SK-N-SH treated with all-trans-retinoic acid at 6 μM for 48 hours (cell line): ENCODE measurements around the gene MRTFA.
"Not testable (repeated sequence)": the region's sequence is repeated elsewhere in the genome, so short reads cannot be mapped to it uniquely, and the experiment has no call there.

Experiments
- ATAC-seq: fragments of 200-7000 bp; cut with Tn5 transposase; 3 replicates; pipeline ENCODE4 v1.9.1; 2020; ENCODE audit warnings: mild to moderate bottlenecking, moderate library complexity
- BACH2 ChIP-seq: fragments of 250-450 bp; sonication (Bioruptor Pico); IDR thresholded peaks from 2 replicates; pipeline ENCODE4 v1.9.0; 2021; ENCODE audit warnings: mild to moderate bottlenecking, borderline replicate concordance
- CSDC2 ChIP-seq: fragments of 250-450 bp; sonication (Bioruptor Pico); IDR thresholded peaks from 2 replicates; pipeline ENCODE4 v1.5.0; 2020; ENCODE audit warnings: mild to moderate bottlenecking, moderate library complexity
- CSRNP3 ChIP-seq: fragments of 250-450 bp; sonication (Bioruptor Pico); IDR thresholded peaks from 2 replicates; pipeline ENCODE4 v1.5.1; 2021; ENCODE audit warnings: mild to moderate bottlenecking, moderate library complexity
- ESRRG ChIP-seq: fragments of 250-450 bp; sonication (Bioruptor Pico); IDR thresholded peaks from 2 replicates; pipeline ENCODE4 v1.6.1; 2021; ENCODE audit warnings: mild to moderate bottlenecking
- GLIS3 ChIP-seq: fragments of 250-450 bp; sonication (Bioruptor Pico); IDR thresholded peaks from 2 replicates; pipeline ENCODE4 v1.5.0; 2020; ENCODE audit warnings: mild to moderate bottlenecking, moderate library complexity
- PPARA ChIP-seq: fragments of 250-450 bp; sonication (Bioruptor Pico); IDR thresholded peaks from 2 replicates; pipeline ENCODE4 v1.5.0; 2020; ENCODE audit warnings: mild to moderate bottlenecking, borderline replicate concordance
- RARB ChIP-seq: fragments of 250-450 bp; sonication (Bioruptor Pico); IDR thresholded peaks from 2 replicates; pipeline ENCODE4 v1.8.0; 2021; ENCODE audit warnings: mild to moderate bottlenecking, moderate library complexity
- SNAI2 ChIP-seq: fragments of 250-450 bp; sonication (Bioruptor Pico); IDR thresholded peaks from 2 replicates; pipeline ENCODE4 v1.5.0; 2020; ENCODE audit warnings: mild to moderate bottlenecking, moderate library complexity
- ZNF565 ChIP-seq: fragments of 450-650 bp; formaldehyde crosslinking; conservative IDR thresholded peaks from 2 replicates; pipeline ENCODE4 v1.5.0; 2020; ENCODE audit warnings: low read depth, mild to moderate bottlenecking, moderate library complexity
- TF ChIP-seq, protein P1 (sequence below): fragments of 250-450 bp; sonication (Bioruptor Pico); IDR thresholded peaks from 2 replicates; pipeline ENCODE4 v1.5.1; 2020; ENCODE audit warnings: low read depth, mild to moderate bottlenecking, moderate library complexity
- TF ChIP-seq, protein P2 (sequence below): fragments of 250-450 bp; sonication (Bioruptor Pico); IDR thresholded peaks from 2 replicates; pipeline ENCODE4 v1.8.0; 2020; ENCODE audit warnings: mild to moderate bottlenecking, moderate library complexity, borderline replicate concordance
- TF ChIP-seq, protein P3 (sequence below): fragments of 250-450 bp; sonication (Bioruptor Pico); IDR thresholded peaks from 2 replicates; pipeline ENCODE4 v1.8.0; 2021; ENCODE audit warnings: low read depth, mild to moderate bottlenecking, moderate library complexity, borderline replicate concordance

The MRTFA gene

DNA sequence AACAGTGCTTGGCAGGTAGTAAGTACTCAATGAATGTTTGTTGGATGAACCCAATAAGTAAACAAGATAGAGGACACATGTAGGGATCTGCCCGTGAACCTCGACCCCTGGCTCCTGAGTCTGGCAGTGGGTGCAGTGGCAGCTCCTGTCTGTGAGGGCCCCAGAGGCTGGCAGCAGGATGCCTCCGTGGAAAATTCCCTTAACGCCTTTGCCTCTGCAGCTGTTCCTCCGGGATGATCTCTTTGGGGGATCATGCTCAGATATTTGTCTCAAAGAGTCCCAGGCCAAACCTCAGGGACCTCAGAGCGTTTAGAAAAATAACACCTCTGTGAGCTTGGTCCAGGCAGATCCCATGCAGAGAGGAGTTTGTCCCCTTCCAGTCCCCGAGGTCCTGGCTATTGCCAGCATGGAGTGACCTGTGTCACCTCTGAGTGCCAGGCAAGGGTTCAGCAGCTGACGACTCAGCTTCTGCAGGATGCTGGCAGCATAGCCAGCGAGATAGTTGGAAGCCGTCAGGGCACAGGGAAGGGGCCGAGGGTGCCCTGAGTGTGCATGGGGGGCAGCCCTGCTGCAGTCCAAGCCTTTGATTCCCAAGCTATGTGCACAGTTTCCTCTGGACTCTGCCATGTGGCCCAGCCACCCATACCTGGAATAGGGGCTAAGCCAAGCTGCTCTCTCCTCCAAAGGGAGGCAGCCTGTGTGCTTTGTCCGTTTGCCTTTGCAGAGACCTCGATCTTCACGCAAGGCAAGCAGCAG is 42.2 kb upstream of the MRTFA start:
- no peak for TF ChIP-seq GLIS3 (CRISPR knock-in tag)
- TF ChIP-seq BACH2 (CRISPR knock-in tag): no peak
- TF ChIP-seq, protein P1, sequence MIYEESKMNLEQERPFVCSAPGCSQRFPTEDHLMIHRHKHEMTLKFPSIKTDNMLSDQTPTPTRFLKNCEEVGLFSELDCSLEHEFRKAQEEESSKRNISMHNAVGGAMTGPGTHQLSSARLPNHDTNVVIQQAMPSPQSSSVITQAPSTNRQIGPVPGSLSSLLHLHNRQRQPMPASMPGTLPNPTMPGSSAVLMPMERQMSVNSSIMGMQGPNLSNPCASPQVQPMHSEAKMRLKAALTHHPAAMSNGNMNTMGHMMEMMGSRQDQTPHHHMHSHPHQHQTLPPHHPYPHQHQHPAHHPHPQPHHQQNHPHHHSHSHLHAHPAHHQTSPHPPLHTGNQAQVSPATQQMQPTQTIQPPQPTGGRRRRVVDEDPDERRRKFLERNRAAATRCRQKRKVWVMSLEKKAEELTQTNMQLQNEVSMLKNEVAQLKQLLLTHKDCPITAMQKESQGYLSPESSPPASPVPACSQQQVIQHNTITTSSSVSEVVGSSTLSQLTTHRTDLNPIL (CRISPR knock-in tag): no peak
- TF ChIP-seq, protein P2, sequence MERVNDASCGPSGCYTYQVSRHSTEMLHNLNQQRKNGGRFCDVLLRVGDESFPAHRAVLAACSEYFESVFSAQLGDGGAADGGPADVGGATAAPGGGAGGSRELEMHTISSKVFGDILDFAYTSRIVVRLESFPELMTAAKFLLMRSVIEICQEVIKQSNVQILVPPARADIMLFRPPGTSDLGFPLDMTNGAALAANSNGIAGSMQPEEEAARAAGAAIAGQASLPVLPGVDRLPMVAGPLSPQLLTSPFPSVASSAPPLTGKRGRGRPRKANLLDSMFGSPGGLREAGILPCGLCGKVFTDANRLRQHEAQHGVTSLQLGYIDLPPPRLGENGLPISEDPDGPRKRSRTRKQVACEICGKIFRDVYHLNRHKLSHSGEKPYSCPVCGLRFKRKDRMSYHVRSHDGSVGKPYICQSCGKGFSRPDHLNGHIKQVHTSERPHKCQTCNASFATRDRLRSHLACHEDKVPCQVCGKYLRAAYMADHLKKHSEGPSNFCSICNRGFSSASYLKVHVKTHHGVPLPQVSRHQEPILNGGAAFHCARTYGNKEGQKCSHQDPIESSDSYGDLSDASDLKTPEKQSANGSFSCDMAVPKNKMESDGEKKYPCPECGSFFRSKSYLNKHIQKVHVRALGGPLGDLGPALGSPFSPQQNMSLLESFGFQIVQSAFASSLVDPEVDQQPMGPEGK: no peak
- ATAC-seq: no peak

DNA sequence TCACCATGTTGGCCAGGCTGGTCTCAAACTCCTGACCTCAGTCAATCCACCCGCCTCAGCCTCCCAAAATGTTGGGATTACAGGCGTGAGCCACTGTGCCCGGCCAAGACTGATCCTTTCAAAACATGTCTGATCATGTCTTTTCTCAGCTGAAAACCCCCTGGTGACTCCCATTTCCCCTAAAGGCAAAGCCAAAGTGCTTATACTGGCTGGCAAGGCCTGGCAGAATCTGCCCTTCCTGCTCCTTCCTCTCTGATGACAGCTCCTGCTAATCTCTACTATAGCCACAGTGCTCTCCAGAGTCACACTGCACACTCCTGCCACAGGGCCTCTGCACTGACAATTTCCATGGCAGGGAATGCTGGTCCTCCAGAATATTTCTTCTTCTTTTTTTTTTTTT is 40.1 kb upstream of the MRTFA start:
- ATAC-seq: no peak
- TF ChIP-seq SNAI2 (CRISPR knock-in tag) (no peak), CSDC2 (CRISPR knock-in tag) (no peak), GLIS3 (CRISPR knock-in tag) (no peak)

DNA sequence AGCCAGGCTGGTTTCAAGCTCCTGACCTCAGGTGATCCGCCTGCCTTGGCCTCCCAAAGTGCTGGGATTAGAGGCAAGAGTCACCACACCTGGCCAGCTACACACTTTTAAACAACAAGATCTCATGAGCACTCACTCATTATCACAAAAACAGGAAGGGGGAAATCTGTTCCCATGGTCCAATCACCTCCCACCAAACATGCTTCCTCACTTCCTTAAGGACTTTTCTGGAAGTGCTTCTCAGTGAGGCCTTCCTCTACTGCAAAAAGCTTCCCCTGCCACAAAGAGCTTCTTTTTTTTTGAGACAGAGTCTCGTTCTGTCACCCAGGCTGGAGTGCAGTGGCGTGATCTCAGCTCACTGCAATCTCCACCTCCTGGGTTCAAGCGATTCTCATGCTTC is 39.6 kb upstream of the MRTFA start:
- ATAC-seq: not testable (repeated sequence)

DNA sequence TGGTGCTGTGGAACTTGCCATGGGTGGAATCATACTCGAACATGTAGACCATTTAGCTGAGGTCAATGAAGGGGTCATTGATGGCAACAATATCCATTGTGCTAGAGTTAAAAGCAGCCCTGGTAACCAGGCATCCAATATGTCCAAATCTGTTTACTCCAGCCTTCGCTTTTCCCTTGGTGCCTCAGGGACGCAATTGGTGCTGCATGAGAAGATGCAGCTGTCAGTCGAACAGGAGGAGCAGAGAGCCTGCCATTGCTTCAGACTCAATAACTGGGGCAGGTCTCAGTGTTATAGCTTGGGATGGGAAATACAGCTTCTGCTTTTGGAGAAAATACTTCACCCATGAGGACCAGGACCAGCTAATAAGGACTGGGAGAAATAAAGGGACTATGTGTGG is 37.8 kb upstream of the MRTFA start:
- TF ChIP-seq ZNF565 (CRISPR knock-in tag): no peak
- TF ChIP-seq, protein P2: no peak
- TF ChIP-seq, protein P1 (CRISPR knock-in tag): no peak
- TF ChIP-seq, protein P3, sequence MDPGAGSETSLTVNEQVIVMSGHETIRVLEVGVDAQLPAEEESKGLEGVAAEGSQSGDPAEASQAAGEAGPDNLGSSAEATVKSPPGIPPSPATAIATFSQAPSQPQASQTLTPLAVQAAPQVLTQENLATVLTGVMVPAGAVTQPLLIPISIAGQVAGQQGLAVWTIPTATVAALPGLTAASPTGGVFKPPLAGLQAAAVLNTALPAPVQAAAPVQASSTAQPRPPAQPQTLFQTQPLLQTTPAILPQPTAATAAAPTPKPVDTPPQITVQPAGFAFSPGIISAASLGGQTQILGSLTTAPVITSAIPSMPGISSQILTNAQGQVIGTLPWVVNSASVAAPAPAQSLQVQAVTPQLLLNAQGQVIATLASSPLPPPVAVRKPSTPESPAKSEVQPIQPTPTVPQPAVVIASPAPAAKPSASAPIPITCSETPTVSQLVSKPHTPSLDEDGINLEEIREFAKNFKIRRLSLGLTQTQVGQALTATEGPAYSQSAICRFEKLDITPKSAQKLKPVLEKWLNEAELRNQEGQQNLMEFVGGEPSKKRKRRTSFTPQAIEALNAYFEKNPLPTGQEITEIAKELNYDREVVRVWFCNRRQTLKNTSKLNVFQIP (CRISPR knock-in tag): no peak
- no peak for TF ChIP-seq CSDC2 (CRISPR knock-in tag)
- TF ChIP-seq CSRNP3 (CRISPR knock-in tag): no peak
- no peak for TF ChIP-seq PPARA (CRISPR knock-in tag)
- no peak for ATAC-seq

DNA sequence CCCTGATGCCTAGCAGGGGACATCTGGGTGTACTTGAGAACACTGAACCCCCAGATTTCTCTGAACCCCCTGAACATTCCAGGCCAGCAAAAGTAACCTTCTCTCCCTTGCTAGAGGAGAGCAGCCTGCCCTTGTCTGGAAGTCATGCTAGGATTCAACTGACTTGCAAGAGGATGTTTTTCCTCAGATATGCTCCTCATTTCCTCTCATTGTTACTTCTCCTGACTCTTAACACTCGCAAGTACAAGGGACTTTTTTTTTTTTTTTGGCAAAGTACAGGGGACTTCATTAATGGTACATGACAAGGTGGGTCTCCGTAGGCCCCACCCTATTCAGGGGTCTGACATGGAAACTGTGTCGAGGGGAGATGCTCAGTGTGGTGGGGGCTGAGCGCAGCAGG is 36.5 kb upstream of the MRTFA start:
- ATAC-seq: no peak
- TF ChIP-seq BACH2 (CRISPR knock-in tag): no peak
- TF ChIP-seq RARB: no peak
- no peak for TF ChIP-seq ESRRG
- TF ChIP-seq, protein P1 (CRISPR knock-in tag): no peak
- TF ChIP-seq, protein P3 (CRISPR knock-in tag): no peak
- no peak for TF ChIP-seq CSDC2 (CRISPR knock-in tag)
- TF ChIP-seq, all 23 proteins: peak for 0
